IMR-90 (cell line): Measurements from ENCODE around the gene TFRC. TPM values are rescaled to one million over a fixed set of nuclear protein-coding genes. Genes with fewer than 3 reads are reported as not detected.
"Not testable (repeated sequence)": the region's sequence is repeated elsewhere in the genome, so short reads cannot be mapped to it uniquely, and the experiment has no call there.

Source experiments
- ATAC-seq: fragments of 200-7000 bp; cut with Tn5 transposase; 2 replicates; pipeline ENCODE4 v1.9.1; 2020; ENCODE audit warnings: low read depth, mild to moderate bottlenecking, moderate library complexity
- BruUV-seq: library from RNA; stranded (reverse); fragments of 400-500 nt; replicated peaks from 2 replicates; lab custom pipeline; 2021; lab: Mats Ljungman, UMichigan
- CTCF ChIA-PET: fragments of 300-600 bp; formaldehyde crosslinking; extraction: SDS; loops from one replicate; lab custom pipeline; 2021; ENCODE audit warnings: antibody characterized with exemption; lab: Yijun Ruan, JAX
- POLR2A ChIA-PET: fragments of 300-600 bp; sonication (Branson Sonifier 250); formaldehyde crosslinking; loops from one replicate; lab custom pipeline; 2022; ENCODE audit warnings: antibody characterized with exemption; ENCODE audit not compliant: unreplicated experiment; lab: Charles Lee
- DNase-seq: peaks from one replicate; pipeline ENCODE4 v3.0.0; 2013
- H2AFZ ChIP-seq: replicated peaks from 2 replicates; pipeline ENCODE3; 2013; ENCODE audit warnings: low read length, mild to moderate bottlenecking; ENCODE audit not compliant: poor library complexity
- H2AK5ac ChIP-seq: 2 replicates; pipeline ENCODE4 v1.6.1; 2013; ENCODE audit warnings: low read depth, low read length, inconsistent platforms
- H2AK9ac ChIP-seq: replicated peaks from 2 replicates; pipeline ENCODE3; 2013; ENCODE audit warnings: mild to moderate bottlenecking, low read depth, low read length, moderate library complexity; ENCODE audit not compliant: poor library complexity
- H2BK120ac ChIP-seq: 2 replicates; pipeline ENCODE4 v1.6.1; 2013; ENCODE audit warnings: low read depth, low read length, inconsistent platforms
- H2BK15ac ChIP-seq: 3 replicates; pipeline ENCODE4 v1.6.1; 2013; ENCODE audit warnings: low read depth, low read length, inconsistent platforms
- H2BK20ac ChIP-seq: 2 replicates; pipeline ENCODE4 v1.6.1; 2013; ENCODE audit warnings: low read depth, mild to moderate bottlenecking, inconsistent platforms, low read length, moderate library complexity
- H2BK5ac ChIP-seq: 2 replicates; pipeline ENCODE4 v1.6.1; 2013; ENCODE audit warnings: mild to moderate bottlenecking, low read depth, low read length, inconsistent platforms; ENCODE audit not compliant: poor library complexity, severe bottlenecking
- H3K14ac ChIP-seq: replicated peaks from 2 replicates; pipeline ENCODE4 v1.6.1; 2013; ENCODE audit warnings: low read depth, low read length, inconsistent platforms
- H3K18ac ChIP-seq: 2 replicates; pipeline ENCODE4 v1.6.1; 2013; ENCODE audit warnings: low read depth, low read length, control low read depth
- H3K23ac ChIP-seq: 2 replicates; pipeline ENCODE4 v1.6.1; 2013; ENCODE audit warnings: low read depth, low read length, inconsistent platforms
- H3K27ac ChIP-seq: 2 replicates; pipeline ENCODE4 v1.5.1; 2013; ENCODE audit warnings: mild to moderate bottlenecking, control low read depth, low read length; ENCODE audit not compliant: insufficient read depth
- H3K27me3 ChIP-seq: 2 replicates; pipeline ENCODE4 v1.6.1; 2013; ENCODE audit warnings: low read length; ENCODE audit not compliant: control insufficient read depth, insufficient read depth
- H3K36me3 ChIP-seq: 2 replicates; pipeline ENCODE4 v1.6.1; 2013; ENCODE audit warnings: low read length, mixed read lengths; ENCODE audit not compliant: control insufficient read depth, insufficient read depth
- H3K4ac ChIP-seq: 2 replicates; pipeline ENCODE4 v1.6.1; 2013; ENCODE audit warnings: low read depth, low read length, inconsistent platforms
- H3K4me1 ChIP-seq: 2 replicates; pipeline ENCODE4 v1.6.1; 2013; ENCODE audit warnings: low read length, mixed read lengths; ENCODE audit not compliant: control insufficient read depth, insufficient read depth
- H3K4me2 ChIP-seq: 2 replicates; pipeline ENCODE4 v1.6.1; 2013; ENCODE audit warnings: low read depth, mild to moderate bottlenecking, control low read depth, low read length, moderate library complexity
- H3K4me3 ChIP-seq: 2 replicates; pipeline ENCODE4 v1.5.1; 2013; ENCODE audit warnings: low read depth, mild to moderate bottlenecking, control low read depth, low read length, moderate library complexity; ENCODE audit not compliant: insufficient read depth
- H3K56ac ChIP-seq: 2 replicates; pipeline ENCODE4 v1.6.1; 2013; ENCODE audit warnings: low read length, inconsistent platforms; ENCODE audit not compliant: insufficient read depth; ENCODE audit errors: extremely low read depth
- H3K79me1 ChIP-seq, 2 experiments: 2 replicates each; pipeline ENCODE4 v1.6.1; 2013; ENCODE audit warnings: low read length in 2 of 2, inconsistent platforms in 1 of 2, low read depth in 1 of 2
- H3K9ac ChIP-seq: 2 replicates; pipeline ENCODE4 v1.6.1; 2013; ENCODE audit warnings: low read depth, low read length, control low read depth
- H3K9me1 ChIP-seq: 2 replicates; pipeline ENCODE4 v1.6.1; 2013; ENCODE audit warnings: low read length, inconsistent platforms; ENCODE audit not compliant: insufficient read depth
- H3K9me3 ChIP-seq: 2 replicates; pipeline ENCODE4 v1.6.1; 2013; ENCODE audit warnings: low read length; ENCODE audit not compliant: control insufficient read depth, insufficient read depth
- H4K20me1 ChIP-seq: 2 replicates; pipeline ENCODE4 v1.6.1; 2013; ENCODE audit warnings: low read length, inconsistent platforms; ENCODE audit not compliant: insufficient read depth
- H4K5ac ChIP-seq: 2 replicates; pipeline ENCODE4 v1.6.1; 2013; ENCODE audit warnings: mild to moderate bottlenecking, low read depth, low read length, control low read depth
- H4K8ac ChIP-seq, 2 experiments: 2 replicates each; pipeline ENCODE4 v1.6.1; 2013; ENCODE audit warnings: low read depth in 2 of 2, low read length in 2 of 2, control low read depth in 1 of 2, inconsistent platforms in 1 of 2
- H4K91ac ChIP-seq: 2 replicates; pipeline ENCODE4 v1.6.1; 2013; ENCODE audit warnings: low read depth, low read length, inconsistent platforms; ENCODE audit not compliant: insufficient read depth
- WGBS, 2 experiments: methylation state at CpG; one replicate each; pipeline versions ENCODE4 v1.1.5 to v1.1.7; 2013; ENCODE audit warnings: missing lambda C conversion rate in 2 of 2; ENCODE audit not compliant: insufficient read length in 1 of 2; ENCODE audit errors: extremely low coverage in 2 of 2; 5-methylcytosine and 5-hydroxymethylcytosine counted together
- dilution Hi-C: fragments of 300-500 bp; cut with HindIII; formaldehyde crosslinking; loops from one replicate; pipeline ENCODE4 v1.14.3; 2018; ENCODE audit warnings: low sequenced_read_pairs; ENCODE audit not compliant: unreplicated experiment
- in situ Hi-C: fragments of 300-500 bp; cut with MboI; formaldehyde crosslinking; loops from 3 replicates; pipeline ENCODE4 v1.14.3; 2019; ENCODE audit warnings: low sequenced_read_pairs, inconsistent platforms, mixed read lengths
- intact Hi-C: fragments of 100-400 bp; cut with micrococcal nuclease; formaldehyde crosslinking; loops from 2 replicates; pipeline ENCODE4 v1.10.0; 2022
- polyA plus RNA-seq, 3 experiments: library from polyadenylated mRNA; depleted of rRNA; stranded (reverse); fragments of >200 nt; gene quantifications; 2 replicates each; pipeline ENCODE4 v1.2.3, GENCODE V29; 2012; ENCODE audit warnings: low replicate concordance in 1 of 3
- total RNA-seq: library from RNA; depleted of rRNA; stranded (reverse); fragments of >200 nt; gene quantifications from 2 replicates; pipeline ENCODE4 v1.2.3, GENCODE V29; 2012

The TFRC gene
- total and polyA plus RNA-seq, 2 of the 4 experiments (the other 2 are of a cell fraction) = 78.6 to 156 TPM

DNA sequence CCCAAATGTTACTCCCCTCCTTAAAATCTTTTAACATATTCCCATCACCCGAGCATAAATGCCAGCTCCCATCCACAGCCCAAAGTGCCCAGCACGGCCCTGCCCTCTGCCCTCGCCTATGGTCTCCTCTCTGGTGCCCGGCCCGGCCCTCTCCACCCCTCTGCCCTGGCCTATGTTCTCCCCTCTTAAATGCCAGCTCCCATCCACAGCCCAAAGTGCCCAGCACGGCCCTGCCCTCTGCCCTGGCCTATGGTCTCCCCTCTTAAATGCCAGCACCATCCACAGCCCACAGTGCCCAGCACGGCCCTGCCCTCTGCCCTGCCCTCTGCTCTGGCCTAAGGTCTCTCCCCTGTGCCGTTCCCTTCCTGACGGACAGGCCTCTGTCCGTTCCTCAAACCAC, 76.6 kb downstream of the TFRC start:
- POLR2A ChIA-PET, H4K91ac ChIP-seq, H2AK5ac ChIP-seq, H3K9ac ChIP-seq, H3K36me3 ChIP-seq, ATAC-seq, DNase-seq, H3K18ac ChIP-seq, H2BK15ac ChIP-seq, H2BK5ac ChIP-seq, H2AFZ ChIP-seq, H3K4me2 ChIP-seq, H3K9me3 ChIP-seq, H4K5ac ChIP-seq, CTCF ChIA-PET, H3K27ac ChIP-seq, intact Hi-C loops, H2BK120ac ChIP-seq, H3K56ac ChIP-seq, H3K9me1 ChIP-seq, H4K20me1 ChIP-seq, H3K79me1 ChIP-seq, H3K14ac ChIP-seq, H3K4ac ChIP-seq, in situ Hi-C loops, H3K23ac ChIP-seq, H3K4me3 ChIP-seq, BruUV-seq, H2AK9ac ChIP-seq, H2BK20ac ChIP-seq, H3K4me1 ChIP-seq, dilution Hi-C loops, H4K8ac ChIP-seq: not testable (repeated sequence)
- H3K27me3 ChIP-seq = peaks cover 37% of the 10 kb centered on the region
- WGBS, 2 experiments = 53% methylated on average over 3 of the region's 10 CpGs; no CpG with 5 or more reads in 1 of the 2 experiments

DNA sequence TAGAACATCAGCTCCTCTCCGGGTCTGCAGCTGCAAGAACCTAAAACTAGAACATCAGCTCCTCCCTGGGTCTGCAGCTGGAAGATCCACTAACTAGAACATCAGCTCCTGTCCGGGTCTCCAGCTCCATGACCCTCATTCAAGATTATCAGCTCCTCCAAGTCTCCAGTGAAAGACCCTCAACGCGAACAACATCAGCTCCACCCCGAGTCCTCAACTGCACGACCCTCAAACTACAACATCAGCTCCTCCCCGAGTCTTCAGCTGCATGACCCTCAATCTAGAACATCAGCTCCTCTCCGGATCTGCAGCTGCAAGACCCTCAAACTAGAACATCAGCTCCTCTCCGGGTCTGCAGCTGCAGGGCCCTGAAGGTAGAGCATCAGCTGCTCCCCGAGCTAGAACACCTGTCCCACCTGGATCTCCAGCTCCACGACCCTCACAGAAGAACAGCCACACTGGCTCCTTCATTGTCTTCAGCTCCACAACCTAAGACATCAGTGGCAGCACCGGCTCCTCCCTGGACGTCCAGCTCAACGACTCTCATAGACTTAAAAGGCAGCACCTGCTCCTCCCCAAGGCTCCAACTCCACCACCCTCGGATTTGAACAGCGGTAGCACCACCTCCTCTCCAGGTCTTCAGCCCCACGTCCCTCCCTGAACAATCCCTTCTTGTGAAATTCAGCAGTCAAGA, 77.4 kb downstream of the TFRC start:
- H2BK20ac ChIP-seq, H3K9me1 ChIP-seq, dilution Hi-C loops, H3K4me1 ChIP-seq, H3K18ac ChIP-seq, H2AFZ ChIP-seq, H3K4ac ChIP-seq, H2AK5ac ChIP-seq, H3K79me1 ChIP-seq, H4K91ac ChIP-seq, in situ Hi-C loops, H3K9me3 ChIP-seq, intact Hi-C loops, H2BK15ac ChIP-seq, H3K23ac ChIP-seq, POLR2A ChIA-PET, H3K36me3 ChIP-seq, H3K14ac ChIP-seq, BruUV-seq, H3K56ac ChIP-seq, ATAC-seq, H4K20me1 ChIP-seq, H3K27ac ChIP-seq, H3K4me2 ChIP-seq, H4K8ac ChIP-seq, H4K5ac ChIP-seq, H3K4me3 ChIP-seq, H2BK5ac ChIP-seq, H2BK120ac ChIP-seq, DNase-seq, H2AK9ac ChIP-seq, H3K9ac ChIP-seq: not testable (repeated sequence)
- CTCF ChIA-PET = interaction anchor here (0.5 kb wide), 1 partner anchor 138 kb away, joined by 3 read pairs; no protein-coding TSS in a partner anchor
- peaks cover 40% of the 10 kb centered on the region for H3K27me3 ChIP-seq
- 61% methylated on average over 8 of the region's 17 CpGs; no CpG with 5 or more reads in 1 of the 2 experiments for WGBS, 2 experiments
